HepG2 (cell line): ENCODE measurements around the gene LRRC74A. TPM values are rescaled to one million over a fixed set of nuclear protein-coding genes. Genes with fewer than 3 reads are reported as not detected.

ENCODE experiments used
- ATAC-seq: fragments of 200-7000 bp; cut with Tn5 transposase; 3 replicates; pipeline ENCODE4 v1.9.1; 2020; ENCODE audit warnings: mild to moderate bottlenecking, moderate library complexity
- BruUV-seq: library from RNA; stranded (reverse); fragments of 400-500 nt; replicated peaks from 2 replicates; lab custom pipeline; 2021; lab: Mats Ljungman, UMichigan
- CTCF ChIA-PET: fragments of 300-600 bp; formaldehyde crosslinking; extraction: SDS; loops from one replicate; lab custom pipeline; 2021; ENCODE audit warnings: low total read pairs, inconsistent platforms, low intra/inter-chr PET ratio; lab: Yijun Ruan, JAX
- POLR2A ChIA-PET: fragments of 350-600 bp; sonication (Branson Sonifier 250); formaldehyde crosslinking; loops from one replicate; lab custom pipeline; 2020; ENCODE audit warnings: antibody characterized with exemption, inconsistent platforms; lab: Yijun Ruan, JAX
- DNase-seq: peaks from one replicate; pipeline ENCODE4 v3.0.0-alpha.2; 2015; ENCODE audit warnings: low spot score
- FAIRE-seq: peaks from 3 replicates; lab custom pipeline; 2011; peaks lifted over from hg19 to GRCh38; lab: Jason Lieb, UNC
- H2AFZ ChIP-seq: one replicate; pipeline ENCODE4 v1.6.1; 2011; ENCODE audit warnings: low read length, inconsistent platforms
- H3K27ac ChIP-seq: fragments of 300-600 bp; 3 replicates; pipeline ENCODE4 v1.8.0; 2011; ENCODE audit warnings: mixed run types, mild to moderate bottlenecking, mixed read lengths, low read length, inconsistent platforms; ENCODE audit not compliant: insufficient read depth; ENCODE audit errors: extremely low read length
- H3K27me3 ChIP-seq, 2 experiments: fragments of 200-600 bp in 1 of 2; 2 replicates in 1 of 2; 3 replicates in 1 of 2; pipeline versions ENCODE4 v1.6.0 to v1.8.0; 2011; ENCODE audit warnings: low read length in 2 of 2, mild to moderate bottlenecking in 2 of 2, moderate library complexity in 2 of 2, inconsistent platforms in 1 of 2; ENCODE audit not compliant: insufficient read depth in 2 of 2, control insufficient read depth in 1 of 2
- H3K36me3 ChIP-seq, 2 experiments: fragments of 200-600 bp in 1 of 2; replicated peaks in 1 of 2; 2 replicates in 1 of 2; 3 replicates in 1 of 2; pipeline versions ENCODE4 v1.5.1 to v1.8.0; 2011; ENCODE audit warnings: low read length in 2 of 2, inconsistent platforms in 1 of 2; ENCODE audit not compliant: insufficient read depth in 2 of 2, control insufficient read depth in 1 of 2
- H3K4me1 ChIP-seq: 2 replicates; pipeline ENCODE4 v1.5.1; 2012; ENCODE audit warnings: low read length, inconsistent platforms; ENCODE audit not compliant: insufficient read depth
- H3K4me2 ChIP-seq: 2 replicates; pipeline ENCODE4 v1.6.0; 2011; ENCODE audit warnings: low read depth, low read length, inconsistent platforms
- H3K4me3 ChIP-seq, 3 experiments: fragments of 200-600 bp in 1 of 3; sonication (generic), shearing (Covaris generic) in 1 of 3; replicated peaks in 1 of 3; 2 replicates each; pipeline ENCODE4 v1.5.1; 2011 to 2016; ENCODE audit warnings: low read length in 3 of 3, inconsistent platforms in 2 of 3, low read depth in 2 of 3, mild to moderate bottlenecking in 2 of 3, control low read depth in 1 of 3, mixed read lengths in 1 of 3; ENCODE audit not compliant: insufficient read depth in 1 of 3
- H3K79me2 ChIP-seq: one replicate; pipeline ENCODE4 v1.6.1; 2011; ENCODE audit warnings: low read length, inconsistent platforms; ENCODE audit not compliant: insufficient read depth
- H3K9ac ChIP-seq: 2 replicates; pipeline ENCODE4 v1.6.0; 2011; ENCODE audit warnings: mild to moderate bottlenecking, low read depth, low read length, inconsistent platforms; ENCODE audit not compliant: insufficient read depth
- H3K9me3 ChIP-seq: 2 replicates; pipeline ENCODE4 v1.5.1; 2012; ENCODE audit warnings: mild to moderate bottlenecking, low read length
- H4K20me1 ChIP-seq: 2 replicates; pipeline ENCODE4 v1.6.0; 2011; ENCODE audit warnings: inconsistent platforms, mild to moderate bottlenecking, low read length, moderate library complexity; ENCODE audit not compliant: insufficient read depth
- CTCF ChIP-seq: sonication (generic); formaldehyde crosslinking; IDR thresholded peaks from 2 replicates; pipeline ENCODE4 v1.5.0; 2020; ENCODE audit warnings: mild to moderate bottlenecking, missing genetic modification reagents, moderate library complexity
- HDAC6 ChIP-seq: fragments of 200-600 bp; sonication (generic); IDR thresholded peaks from 2 replicates; pipeline ENCODE4 v1.7.0; 2017; ENCODE audit warnings: mild to moderate bottlenecking, antibody characterized with exemption, low read length, low read depth
- MLXIP ChIP-seq: sonication (generic); formaldehyde crosslinking; IDR thresholded peaks from 2 replicates; pipeline ENCODE4 v1.9.0; 2021; ENCODE audit warnings: missing genetic modification reagents, borderline replicate concordance
- NCOA2 ChIP-seq: sonication (generic); formaldehyde crosslinking; IDR thresholded peaks from 2 replicates; pipeline ENCODE4 v1.8.0; 2022; ENCODE audit warnings: inconsistent platforms
- RAD21 ChIP-seq: fragments of 450-650 bp; formaldehyde crosslinking; IDR thresholded peaks from 2 replicates; pipeline ENCODE4 v1.5.0; 2020; ENCODE audit warnings: mild to moderate bottlenecking
- SMAD9 ChIP-seq: sonication (generic); formaldehyde crosslinking; IDR thresholded peaks from 2 replicates; pipeline ENCODE4 v1.5.1; 2020; ENCODE audit warnings: mild to moderate bottlenecking, missing genetic modification reagents
- SMC3 ChIP-seq: IDR thresholded peaks from 2 replicates; pipeline ENCODE4 v1.6.1; 2011; ENCODE audit warnings: low read length, improper control_type of control experiment
- STAG1 ChIP-seq: sonication (generic); formaldehyde crosslinking; IDR thresholded peaks from 2 replicates; pipeline ENCODE4 v1.4.0; 2020; ENCODE audit warnings: missing genetic modification reagents
- ZBTB25 ChIP-seq: IDR thresholded peaks from 2 replicates; pipeline ENCODE4 v1.6.1; 2018; ENCODE audit warnings: missing genetic modification reagents
- ZNF501 ChIP-seq: sonication (generic); formaldehyde crosslinking; IDR thresholded peaks from 2 replicates; pipeline ENCODE4 v1.5.1; 2020; ENCODE audit warnings: mild to moderate bottlenecking, moderate library complexity, missing genetic modification reagents
- WGBS: methylation state at CpG from one replicate; pipeline ENCODE4 v1.1.6; 2017; ENCODE audit warnings: low lambda C conversion rate; 5-methylcytosine and 5-hydroxymethylcytosine counted together
- in situ Hi-C: cut with HindIII; loops from 2 replicates; pipeline ENCODE4 v1.10.0; 2017; ENCODE audit warnings: low pct_unique_long_range_greater_than_20kb; ENCODE audit not compliant: extremely low pct_ligation_motif_present
- intact Hi-C: fragments of 100-400 bp; cut with micrococcal nuclease; formaldehyde crosslinking; loops from one replicate; pipeline ENCODE4 v1.10.0; 2022; ENCODE audit not compliant: unreplicated experiment
- polyA plus RNA-seq, 8 experiments: library from polyadenylated mRNA; depleted of rRNA in 3 of 8; stranded (reverse) in 7 of 8; unstranded in 1 of 8; fragments of >200 nt; fragmentation: Illumina TruSeq in 4 of 8; extraction: Trizol in 4 of 8; gene quantifications; 2 replicates each; pipeline versions ENCODE4 v1.2.1 to v1.2.3, GENCODE V29; 2011 to 2016; ENCODE audit warnings: low read depth in 4 of 8, missing spikeins in 1 of 8, mixed read lengths in 1 of 8; ENCODE audit not compliant: insufficient read depth in 1 of 8
- total RNA-seq, 5 experiments: library from RNA; depleted of rRNA; stranded (reverse); fragments of >200 nt; fragmentation: Illumina TruSeq; extraction: Trizol; gene quantifications; 2 replicates each; pipeline ENCODE4 v1.2.3, GENCODE V29; 2016; ENCODE audit warnings: low read depth in 1 of 5

LRRC74A gene
- total and polyA plus RNA-seq, 2 of the 13 experiments (the other 11 are each of a cell fraction or from before 2014, with no cell fraction given): not detected

GRCh38 chr14:76872796-76873432 is 46.7 kb downstream of the LRRC74A start:
- BruUV-seq: no TSS peak
- H4K20me1 ChIP-seq: no peaks in the 10 kb centered on the region
- peaks cover 0 to 1% of the 10 kb centered on the region in 2 experiments; a peak in 2 of 5 replicates for H3K27me3 ChIP-seq
- no peaks in the 10 kb centered on the region for H3K79me2 ChIP-seq
- H3K4me2 ChIP-seq: no peak overlapping the region
- TF ChIP-seq RAD21 (CRISPR knock-in tag) (peak; percentile 21; the same call in 1 of the 2 replicates), NCOA2 (no peak), SMC3 (peak; percentile 67; the same call in 1 of the 2 replicates), CTCF (peak; percentile 81), HDAC6 (no peak), STAG1 (CRISPR knock-in tag) (peak; percentile 89), MLXIP (no peak), SMAD9 (CRISPR knock-in tag) (no peak), ZNF501 (0 out of 2 replicates have a peak, but pooled peaks have one; percentile 29), ZBTB25 (CRISPR knock-in tag) (no peak)
- 11% methylated on average over 10 of the region's 12 CpGs for WGBS
- H3K9ac ChIP-seq: no peak overlapping the region
- FAIRE-seq: no peak
- no peak overlapping the region for H3K4me3 ChIP-seq
- intact Hi-C loops: no loop called here
- H3K4me1 ChIP-seq: no peaks in the 10 kb centered on the region
- H3K27ac ChIP-seq: no peak overlapping the region
- no peak overlapping the region for H2AFZ ChIP-seq
- in situ Hi-C loops: no loop called here
- ChIA-PET POLR2A (no interaction called here), CTCF (interaction anchor here (1.3 to 2.4 kb wide), 4 partner anchors 195 to 278 kb away, joined by 5 to 15 read pairs (median 14); no protein-coding TSS in a partner anchor)
- DNase-seq: peak; percentile 14
- peak; percentile 52 for ATAC-seq
- no peaks in the 10 kb centered on the region for H3K9me3 ChIP-seq
- no peaks in the 10 kb centered on the region for H3K36me3 ChIP-seq
